Measurements from ENCODE around the gene MED13L. TPM values are rescaled to one million over a fixed set of nuclear protein-coding genes. Genes with fewer than 3 reads are reported as not detected.

Gene MED13L
- total RNA-seq, 2 experiments from 2014 or later, result 203 to 208 TPM

GRCh38 chr12:116308647-116309046, 31.2 kb upstream of the MED13L start:
- H3K27ac ChIP-seq (ENCODE audit: low read depth in 1 of 2, low read length in 2 of 2), result no peak overlapping the region
- CTCF ChIA-PET, result no interaction called here
- TF ChIP-seq CTCF (IDR thresholded peaks at IDR 0.05), result no peak
- no peak overlapping the region for H3K4me3 ChIP-seq (ENCODE audit: low read length)
- DNase-seq (no peak), ATAC-seq (ENCODE audit: poor library complexity) (no peak)
- no peaks in the 10 kb centered on the region for H3K4me1 ChIP-seq (ENCODE audit: insufficient read depth, low read length)
- no peaks in the 10 kb centered on the region for H3K36me3 Mint-ChIP-seq (ENCODE audit: low read depth)
- peaks cover 7% of the 10 kb centered on the region for H3K9me3 Mint-ChIP-seq
- intact Hi-C loops (cut with DNase I, micrococcal nuclease), result no loop called here
- no peak overlapping the region for H3K27ac Mint-ChIP-seq
- no peaks in the 10 kb centered on the region for H3K4me1 Mint-ChIP-seq (ENCODE audit: low read depth)
- no peaks in the 10 kb centered on the region for H3K27me3 Mint-ChIP-seq
- POLR2A ChIA-PET, result interaction anchor here (1.2 kb wide), 1 partner anchor 32 kb away, joined by 3 read pairs; no protein-coding TSS in a partner anchor
- no peaks in the 10 kb centered on the region for H3K9me3 ChIP-seq (ENCODE audit: control insufficient read depth in 1 of 2, insufficient read depth in 1 of 2, low read length in 2 of 2)
- H3K36me3 ChIP-seq (ENCODE audit: insufficient read depth, low read length), result no peaks in the 10 kb centered on the region
- H3K4me3 Mint-ChIP-seq, result no peak overlapping the region
- no peaks in the 10 kb centered on the region for H3K27me3 ChIP-seq (ENCODE audit: control insufficient read depth in 1 of 2, insufficient read depth in 2 of 2, low read length in 2 of 2)

- H3K27me3 ChIP-seq (ENCODE audit: control insufficient read depth in 1 of 2, insufficient read depth in 2 of 2, low read length in 2 of 2), result no peaks in the 10 kb centered on the region
- H3K4me1 ChIP-seq (ENCODE audit: insufficient read depth, low read length), result no peaks in the 10 kb centered on the region
- no peak overlapping the region for H3K4me3 ChIP-seq (ENCODE audit: low read length)
- Mint-ChIP-seq H3K27ac (no peak overlapping the region), H3K36me3 (ENCODE audit: low read depth) (no peaks in the 10 kb centered on the region), H3K4me1 (ENCODE audit: low read depth) (no peaks in the 10 kb centered on the region), H3K4me3 (no peak overlapping the region), H3K27me3 (no peaks in the 10 kb centered on the region), H3K9me3 (peaks cover 7% of the 10 kb centered on the region)
- ChIA-PET POLR2A (no interaction called here), CTCF (no interaction called here)
- no peak overlapping the region for H3K27ac ChIP-seq (ENCODE audit: low read depth in 1 of 2, low read length in 2 of 2)
- H3K36me3 ChIP-seq (ENCODE audit: insufficient read depth, low read length), result no peaks in the 10 kb centered on the region
- TF ChIP-seq CTCF (IDR thresholded peaks at IDR 0.05), result no peak
- H3K9me3 ChIP-seq (ENCODE audit: control insufficient read depth in 1 of 2, insufficient read depth in 1 of 2, low read length in 2 of 2), result no peaks in the 10 kb centered on the region
- intact Hi-C loops (cut with DNase I, micrococcal nuclease), result no loop called here
- DNase-seq (no peak), ATAC-seq (ENCODE audit: poor library complexity) (no peak)
Measured at GRCh38 chr12:116306968-116307367, 29.5 kb upstream of the MED13L start.

GRCh38 chr12:116306506-116306905, 29.0 kb upstream of the MED13L start:
- Mint-ChIP-seq H3K27ac (no peak overlapping the region), H3K4me3 (no peak overlapping the region), H3K36me3 (ENCODE audit: low read depth) (no peaks in the 10 kb centered on the region), H3K9me3 (peaks cover 7% of the 10 kb centered on the region), H3K27me3 (no peaks in the 10 kb centered on the region), H3K4me1 (ENCODE audit: low read depth) (no peaks in the 10 kb centered on the region)
- Histone ChIP-seq H3K4me3 (ENCODE audit: low read length) (no peak overlapping the region), H3K27me3 (ENCODE audit: control insufficient read depth in 1 of 2, insufficient read depth in 2 of 2, low read length in 2 of 2) (no peaks in the 10 kb centered on the region), H3K4me1 (ENCODE audit: insufficient read depth, low read length) (no peaks in the 10 kb centered on the region), H3K36me3 (ENCODE audit: insufficient read depth, low read length) (no peaks in the 10 kb centered on the region), H3K9me3 (ENCODE audit: control insufficient read depth in 1 of 2, insufficient read depth in 1 of 2, low read length in 2 of 2) (no peaks in the 10 kb centered on the region), H3K27ac (ENCODE audit: low read depth in 1 of 2, low read length in 2 of 2) (no peak overlapping the region)
- DNase-seq (no peak), ATAC-seq (ENCODE audit: poor library complexity) (no peak)
- no peak for TF ChIP-seq CTCF (IDR thresholded peaks at IDR 0.05)
- ChIA-PET POLR2A (no interaction called here), CTCF (no interaction called here)
- intact Hi-C loops (cut with DNase I, micrococcal nuclease), result no loop called here
